Measurements from ENCODE around the gene EXOC4. TPM values are rescaled to one million over a fixed set of nuclear protein-coding genes. Genes with fewer than 3 reads are reported as not detected.

EXOC4 gene
- total RNA-seq, 4 donors from 2014 or later = 30.7 to 62.4 (median 40.4) TPM

DNA sequence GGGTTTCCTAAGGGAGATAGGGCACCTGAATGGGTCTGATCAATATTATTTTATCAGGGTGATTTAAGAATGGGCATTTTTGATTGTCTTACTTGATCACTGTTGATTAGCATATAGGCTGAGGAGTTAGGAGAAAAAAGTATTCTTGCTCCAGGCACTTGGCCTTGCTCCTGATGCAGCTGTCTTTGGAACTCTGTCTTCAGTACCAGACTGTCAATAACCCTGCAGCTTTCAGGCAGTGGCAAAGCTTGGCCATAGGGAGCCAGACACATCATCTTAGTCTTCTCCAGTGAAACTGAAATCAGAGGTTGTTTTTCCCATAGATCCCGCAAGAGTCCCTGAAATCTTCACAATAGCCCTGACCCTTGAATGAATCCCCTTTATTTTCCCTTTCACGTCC lies 47.2 kb downstream of the EXOC4 start:
- no peak overlapping the region for H3K27ac ChIP-seq
- DNase-seq = no peak
- 100% methylated on average over 2 of the region's 2 CpGs for WGBS, 2 donors
- H3K4me3 ChIP-seq = no peak overlapping the region
- no peaks in the 10 kb centered on the region for H3K36me3 ChIP-seq
- no peaks in the 10 kb centered on the region for H3K27me3 ChIP-seq
- intact Hi-C loops (cut with DNase I) = no loop called here
- no peaks in the 10 kb centered on the region for H3K9me3 ChIP-seq
- no peak for TF ChIP-seq POLR2A (IDR thresholded peaks at IDR 0.05)
- TF ChIP-seq, protein P1, sequence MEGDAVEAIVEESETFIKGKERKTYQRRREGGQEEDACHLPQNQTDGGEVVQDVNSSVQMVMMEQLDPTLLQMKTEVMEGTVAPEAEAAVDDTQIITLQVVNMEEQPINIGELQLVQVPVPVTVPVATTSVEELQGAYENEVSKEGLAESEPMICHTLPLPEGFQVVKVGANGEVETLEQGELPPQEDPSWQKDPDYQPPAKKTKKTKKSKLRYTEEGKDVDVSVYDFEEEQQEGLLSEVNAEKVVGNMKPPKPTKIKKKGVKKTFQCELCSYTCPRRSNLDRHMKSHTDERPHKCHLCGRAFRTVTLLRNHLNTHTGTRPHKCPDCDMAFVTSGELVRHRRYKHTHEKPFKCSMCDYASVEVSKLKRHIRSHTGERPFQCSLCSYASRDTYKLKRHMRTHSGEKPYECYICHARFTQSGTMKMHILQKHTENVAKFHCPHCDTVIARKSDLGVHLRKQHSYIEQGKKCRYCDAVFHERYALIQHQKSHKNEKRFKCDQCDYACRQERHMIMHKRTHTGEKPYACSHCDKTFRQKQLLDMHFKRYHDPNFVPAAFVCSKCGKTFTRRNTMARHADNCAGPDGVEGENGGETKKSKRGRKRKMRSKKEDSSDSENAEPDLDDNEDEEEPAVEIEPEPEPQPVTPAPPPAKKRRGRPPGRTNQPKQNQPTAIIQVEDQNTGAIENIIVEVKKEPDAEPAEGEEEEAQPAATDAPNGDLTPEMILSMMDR (IDR thresholded peaks at IDR 0.05) = no peak
- H3K4me1 ChIP-seq = peaks cover 0 to 6% (median 0%) of the 10 kb centered on the region in 3 donors

DNA sequence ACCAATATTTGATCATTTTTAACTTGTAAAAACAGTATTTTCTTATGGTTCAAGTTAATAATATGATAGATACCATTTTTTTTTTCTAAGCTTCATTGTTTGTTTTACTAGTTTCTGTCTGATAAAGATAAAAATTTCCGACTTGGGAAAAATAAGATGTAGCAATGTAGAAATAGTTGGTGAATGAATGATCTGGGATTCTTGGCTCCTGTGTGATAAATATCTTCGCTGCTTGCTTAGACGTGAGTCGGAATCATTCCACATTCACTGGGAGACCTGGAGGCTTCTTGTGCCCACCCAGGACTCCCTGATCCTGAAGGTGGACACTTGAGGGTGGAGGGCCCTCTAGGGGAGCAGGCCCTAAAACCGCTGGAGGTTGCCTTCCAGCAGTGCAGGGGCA lies 47.9 kb downstream of the EXOC4 start:
- Histone ChIP-seq H3K9me3 (no peaks in the 10 kb centered on the region), H3K27me3 (no peaks in the 10 kb centered on the region), H3K36me3 (peaks cover 0 to 2% (median 0%) of the 10 kb centered on the region in 3 donors), H3K4me1 (peaks cover 0 to 6% (median 0%) of the 10 kb centered on the region in 3 donors), H3K27ac (no peak overlapping the region), H3K4me3 (no peak overlapping the region)
- TF ChIP-seq, protein P1 (IDR thresholded peaks at IDR 0.05) = no peak
- DNase-seq = no peak
- intact Hi-C loops (cut with DNase I) = no loop called here
- WGBS, 2 donors = 56 to 72% methylated on average over 5 of the region's 5 CpGs

DNA sequence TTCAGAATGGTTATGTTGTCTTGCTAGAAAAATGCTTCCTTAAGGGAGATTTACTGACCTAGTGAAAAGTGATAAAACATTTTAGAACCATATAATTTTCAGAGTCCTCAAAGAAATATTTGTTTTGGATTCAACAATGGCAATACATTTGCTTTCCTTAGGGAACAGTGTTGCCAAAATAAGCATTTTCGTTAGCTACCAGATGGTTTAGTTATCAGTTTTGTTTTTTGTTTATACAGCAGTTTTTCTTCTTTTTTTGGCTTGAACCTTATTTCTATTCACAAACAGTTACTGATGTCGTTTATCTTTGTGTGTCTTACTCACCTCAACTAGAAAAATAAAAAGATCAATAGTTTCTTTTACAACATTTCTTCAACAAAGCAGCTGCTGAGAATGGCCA lies 48.6 kb downstream of the EXOC4 start:
- Histone ChIP-seq H3K9me3 (no peaks in the 10 kb centered on the region), H3K4me1 (peaks cover 0 to 6% (median 0%) of the 10 kb centered on the region in 3 donors), H3K36me3 (peaks cover 0 to 8% (median 0%) of the 10 kb centered on the region in 3 donors), H3K4me3 (no peak overlapping the region), H3K27me3 (no peaks in the 10 kb centered on the region), H3K27ac (no peak overlapping the region)
- WGBS, 2 donors = 52 to 66% methylated on average over 2 of the region's 2 CpGs
- no peak for DNase-seq
- intact Hi-C loops (cut with DNase I) = no loop called here
- TF ChIP-seq, protein P1 (IDR thresholded peaks at IDR 0.05) = no peak
- no peak for TF ChIP-seq POLR2A (IDR thresholded peaks at IDR 0.05)

DNA sequence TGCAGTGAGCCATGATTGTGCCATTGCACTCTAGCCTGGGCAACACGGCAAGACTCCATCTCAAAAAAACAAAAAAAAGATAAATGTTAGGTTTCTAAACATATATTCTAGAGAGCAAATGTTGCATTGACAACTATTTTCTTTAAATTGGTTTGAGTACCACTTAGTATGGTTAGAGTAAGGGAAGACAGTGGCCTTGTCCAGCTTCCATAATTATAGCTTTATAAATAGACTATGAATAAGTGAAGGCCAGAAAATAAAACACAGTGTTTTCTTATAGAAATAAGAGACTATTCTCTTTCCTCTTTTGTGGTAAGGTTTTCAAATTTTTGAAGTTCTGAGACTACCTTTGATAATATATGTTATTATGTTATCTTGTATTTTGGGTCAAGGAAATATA lies 50.5 kb downstream of the EXOC4 start:
- no peak overlapping the region for H3K27ac ChIP-seq
- no peak overlapping the region for H3K4me3 ChIP-seq
- no peak for DNase-seq
- TF ChIP-seq, protein P1 (IDR thresholded peaks at IDR 0.05) = no peak
- TF ChIP-seq POLR2A (IDR thresholded peaks at IDR 0.05) = no peak
- 100% methylated on average over 1 of the region's 1 CpG for WGBS, 2 donors
- intact Hi-C loops (cut with DNase I) = no loop called here
- H3K36me3 ChIP-seq = peaks cover 0 to 27% (median 4%) of the 10 kb centered on the region in 3 donors
- H3K9me3 ChIP-seq = no peaks in the 10 kb centered on the region
- peaks cover 0 to 6% (median 0%) of the 10 kb centered on the region in 3 donors for H3K4me1 ChIP-seq
- H3K27me3 ChIP-seq = no peaks in the 10 kb centered on the region

DNA sequence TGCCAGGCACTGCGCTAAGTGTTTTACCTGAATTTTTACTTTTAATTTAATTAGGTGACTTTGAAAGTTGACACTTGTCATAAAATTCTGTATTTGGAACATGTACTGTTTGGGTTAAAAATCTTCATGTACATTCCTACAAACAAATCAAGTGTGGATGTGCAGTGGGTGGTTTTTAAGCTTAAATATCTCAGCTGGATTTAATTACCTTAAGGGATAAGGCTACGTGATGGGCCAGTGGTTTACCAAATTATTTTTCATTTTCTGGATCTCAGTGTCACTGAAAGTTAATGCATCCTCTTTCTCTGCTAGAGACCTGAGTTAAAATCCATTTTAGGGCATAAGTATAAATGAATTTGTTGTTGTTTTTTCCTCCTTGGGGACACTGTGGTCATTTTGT lies 51.1 kb downstream of the EXOC4 start:
- intact Hi-C loops (cut with DNase I) = no loop called here
- no peak for DNase-seq
- Histone ChIP-seq H3K4me1 (peaks cover 0 to 6% (median 0%) of the 10 kb centered on the region in 3 donors), H3K27me3 (no peaks in the 10 kb centered on the region), H3K36me3 (peaks cover 0 to 33% (median 4%) of the 10 kb centered on the region in 3 donors), H3K4me3 (no peak overlapping the region), H3K27ac (no peak overlapping the region), H3K9me3 (no peaks in the 10 kb centered on the region)
- no peak for TF ChIP-seq POLR2A (IDR thresholded peaks at IDR 0.05)
- TF ChIP-seq, protein P1 (IDR thresholded peaks at IDR 0.05) = no peak
- WGBS, 2 donors = 86 to 93% methylated on average over 2 of the region's 2 CpGs
